ENCODE results near the gene ABHD6.

DNA sequence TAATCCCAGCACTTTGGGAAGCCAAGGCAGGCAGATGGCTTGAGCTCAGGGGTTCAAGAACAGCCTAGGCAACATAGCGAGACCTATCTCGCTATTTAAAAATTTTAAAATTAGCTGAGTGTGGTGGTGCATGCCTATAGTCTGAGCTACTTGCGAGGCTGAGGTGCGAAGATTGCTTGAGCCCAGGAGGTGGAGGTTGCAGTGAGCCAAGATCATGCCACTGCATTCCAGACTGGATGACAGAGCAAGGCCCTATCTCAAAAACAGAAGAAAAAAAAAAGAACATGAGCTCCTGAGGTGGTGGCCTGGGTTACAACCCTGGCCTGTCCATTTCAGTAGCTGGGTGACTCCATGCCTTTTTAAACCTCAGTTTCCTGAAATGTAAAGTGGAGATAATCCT is 34.1 kb upstream of the ABHD6 start:
- TF ChIP-seq, protein P1, sequence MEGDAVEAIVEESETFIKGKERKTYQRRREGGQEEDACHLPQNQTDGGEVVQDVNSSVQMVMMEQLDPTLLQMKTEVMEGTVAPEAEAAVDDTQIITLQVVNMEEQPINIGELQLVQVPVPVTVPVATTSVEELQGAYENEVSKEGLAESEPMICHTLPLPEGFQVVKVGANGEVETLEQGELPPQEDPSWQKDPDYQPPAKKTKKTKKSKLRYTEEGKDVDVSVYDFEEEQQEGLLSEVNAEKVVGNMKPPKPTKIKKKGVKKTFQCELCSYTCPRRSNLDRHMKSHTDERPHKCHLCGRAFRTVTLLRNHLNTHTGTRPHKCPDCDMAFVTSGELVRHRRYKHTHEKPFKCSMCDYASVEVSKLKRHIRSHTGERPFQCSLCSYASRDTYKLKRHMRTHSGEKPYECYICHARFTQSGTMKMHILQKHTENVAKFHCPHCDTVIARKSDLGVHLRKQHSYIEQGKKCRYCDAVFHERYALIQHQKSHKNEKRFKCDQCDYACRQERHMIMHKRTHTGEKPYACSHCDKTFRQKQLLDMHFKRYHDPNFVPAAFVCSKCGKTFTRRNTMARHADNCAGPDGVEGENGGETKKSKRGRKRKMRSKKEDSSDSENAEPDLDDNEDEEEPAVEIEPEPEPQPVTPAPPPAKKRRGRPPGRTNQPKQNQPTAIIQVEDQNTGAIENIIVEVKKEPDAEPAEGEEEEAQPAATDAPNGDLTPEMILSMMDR (IDR thresholded peaks at IDR 0.05), result no peak
- no peak for TF ChIP-seq POLR2A (IDR thresholded peaks at IDR 0.05)
